Neural cell (in vitro differentiated cells): ENCODE data around the gene THAP2. TPM values are rescaled to one million over a fixed set of nuclear protein-coding genes. Genes with fewer than 3 reads are reported as not detected.
"Not testable (repeated sequence)": the region's sequence is repeated elsewhere in the genome, so short reads cannot be mapped to it uniquely, and the experiment has no call there.

Source experiments
- H2AFZ ChIP-seq: fragments of 200-600, 300-800 bp; sonication (generic), shearing (Covaris generic); 2 replicates; pipeline ENCODE4 v1.6.0; 2014; ENCODE audit warnings: low read depth, mild to moderate bottlenecking, antibody characterized with exemption, low read length, moderate library complexity
- H3F3A ChIP-seq: fragments of 200-600 bp; shearing (Covaris generic); 2 replicates; pipeline ENCODE4 v1.6.1; 2016; ENCODE audit warnings: mild to moderate bottlenecking, moderate library complexity, mixed read lengths, antibody characterized with exemption, low read length; ENCODE audit not compliant: insufficient read depth, poor library complexity, severe bottlenecking
- H3K27ac ChIP-seq: fragments of 200-600, 300-800 bp; sonication (generic), shearing (Covaris generic); 2 replicates; pipeline ENCODE4 v1.5.1; 2014; ENCODE audit warnings: mild to moderate bottlenecking, low read length, moderate library complexity
- H3K27me3 ChIP-seq: fragments of 300-800, 200-600 bp; sonication (generic), shearing (Covaris generic); 2 replicates; pipeline ENCODE4 v1.6.0; 2014; ENCODE audit warnings: mild to moderate bottlenecking, low read depth, low read length, moderate library complexity; ENCODE audit not compliant: insufficient read depth
- H3K36me3 ChIP-seq: fragments of 300-800, 200-600 bp; sonication (generic), shearing (Covaris generic); 2 replicates; pipeline ENCODE4 v1.5.1; 2014; ENCODE audit warnings: mild to moderate bottlenecking, antibody characterized with exemption, low read length, moderate library complexity; ENCODE audit not compliant: insufficient read depth
- H3K4me2 ChIP-seq: fragments of 300-800, 200-600 bp; sonication (generic), shearing (Covaris generic); 2 replicates; pipeline ENCODE4 v1.6.0; 2014; ENCODE audit warnings: mild to moderate bottlenecking, low read length
- H3K4me3 ChIP-seq: fragments of 300-800, 200-600 bp; sonication (generic), shearing (Covaris generic); 2 replicates; pipeline ENCODE4 v1.5.1; 2014; ENCODE audit warnings: mild to moderate bottlenecking, low read length, moderate library complexity
- H3K79me2 ChIP-seq: fragments of 200-600 bp; shearing (Covaris generic); replicated peaks from 2 replicates; pipeline ENCODE4 v1.6.0; 2014; ENCODE audit warnings: mild to moderate bottlenecking, low read length, moderate library complexity; ENCODE audit not compliant: insufficient read depth
- H3K9ac ChIP-seq: fragments of 300-800, 200-600 bp; sonication (generic), shearing (Covaris generic); 2 replicates; pipeline ENCODE4 v1.6.1; 2016; ENCODE audit warnings: mild to moderate bottlenecking, low read length, mixed read lengths
- H3K9me2 ChIP-seq: fragments of 200-600 bp; shearing (Covaris generic); 2 replicates; pipeline ENCODE4 v1.6.1; 2016; ENCODE audit warnings: mild to moderate bottlenecking, low read length, mixed read lengths; ENCODE audit not compliant: insufficient read depth
- H3K9me3 ChIP-seq: fragments of 200-600, 300-800 bp; sonication (generic), shearing (Covaris generic); 2 replicates; pipeline ENCODE4 v1.6.1; 2016; ENCODE audit warnings: mild to moderate bottlenecking, mixed run types, low read length, moderate library complexity, mixed read lengths
- H4K20me1 ChIP-seq: fragments of 200-600 bp; shearing (Covaris generic); 2 replicates; pipeline ENCODE4 v1.6.1; 2016; ENCODE audit warnings: mild to moderate bottlenecking, mixed run types; ENCODE audit not compliant: insufficient read depth
- EP300 ChIP-seq: fragments of 450-650 bp; conservative IDR thresholded peaks from 2 replicates; pipeline ENCODE4 v1.6.1; 2014; ENCODE audit warnings: antibody characterized with exemption, mild to moderate bottlenecking, moderate library complexity; ENCODE audit not compliant: poor library complexity, severe bottlenecking
- EZH2 ChIP-seq: fragments of 200-600, 300-800 bp; shearing (Covaris generic), sonication (generic); IDR thresholded peaks from 2 replicates; pipeline ENCODE4 v1.6.1; 2014; ENCODE audit warnings: antibody characterized with exemption, low read length, borderline replicate concordance, mild to moderate bottlenecking; ENCODE audit not compliant: insufficient read depth, poor library complexity, severe bottlenecking
- MXI1 ChIP-seq: fragments of 450-650 bp; conservative IDR thresholded peaks from 2 replicates; pipeline ENCODE4 v1.6.1; 2014; ENCODE audit warnings: antibody characterized with exemption, mild to moderate bottlenecking; ENCODE audit not compliant: poor library complexity, severe bottlenecking
- POLR2AphosphoS5 ChIP-seq: IDR thresholded peaks from 2 replicates; pipeline ENCODE4 v1.6.1; 2012
- RAD21 ChIP-seq: fragments of 450-650 bp; conservative IDR thresholded peaks from 2 replicates; pipeline ENCODE4 v1.6.1; 2014; ENCODE audit warnings: antibody characterized with exemption, mild to moderate bottlenecking, moderate library complexity
- REST ChIP-seq: IDR thresholded peaks from 2 replicates; pipeline ENCODE4 v1.6.1; 2012; ENCODE audit warnings: borderline replicate concordance
- SMC3 ChIP-seq: fragments of 450-650 bp; conservative IDR thresholded peaks from 2 replicates; pipeline ENCODE4 v1.6.1; 2014; ENCODE audit warnings: antibody characterized with exemption, mild to moderate bottlenecking, moderate library complexity; ENCODE audit not compliant: poor library complexity
- TAF1 ChIP-seq: IDR thresholded peaks from 2 replicates; pipeline ENCODE4 v1.6.1; 2012; ENCODE audit warnings: low read depth
- polyA plus RNA-seq: library from polyadenylated mRNA; depleted of rRNA; stranded (reverse); fragments of >200 nt; gene quantifications from 2 replicates; pipeline ENCODE4 v1.2.3, GENCODE V29; 2014
- TF ChIP-seq, protein P1 (sequence below): fragments of 450-650 bp; IDR thresholded peaks from 2 replicates; pipeline ENCODE4 v1.5.1; 2014; ENCODE audit warnings: antibody characterized with exemption, mild to moderate bottlenecking, moderate library complexity; ENCODE audit not compliant: poor library complexity, severe bottlenecking

The THAP2 gene
- polyA plus RNA-seq, 1 donor from 2014 or later, result 15.5 TPM

DNA sequence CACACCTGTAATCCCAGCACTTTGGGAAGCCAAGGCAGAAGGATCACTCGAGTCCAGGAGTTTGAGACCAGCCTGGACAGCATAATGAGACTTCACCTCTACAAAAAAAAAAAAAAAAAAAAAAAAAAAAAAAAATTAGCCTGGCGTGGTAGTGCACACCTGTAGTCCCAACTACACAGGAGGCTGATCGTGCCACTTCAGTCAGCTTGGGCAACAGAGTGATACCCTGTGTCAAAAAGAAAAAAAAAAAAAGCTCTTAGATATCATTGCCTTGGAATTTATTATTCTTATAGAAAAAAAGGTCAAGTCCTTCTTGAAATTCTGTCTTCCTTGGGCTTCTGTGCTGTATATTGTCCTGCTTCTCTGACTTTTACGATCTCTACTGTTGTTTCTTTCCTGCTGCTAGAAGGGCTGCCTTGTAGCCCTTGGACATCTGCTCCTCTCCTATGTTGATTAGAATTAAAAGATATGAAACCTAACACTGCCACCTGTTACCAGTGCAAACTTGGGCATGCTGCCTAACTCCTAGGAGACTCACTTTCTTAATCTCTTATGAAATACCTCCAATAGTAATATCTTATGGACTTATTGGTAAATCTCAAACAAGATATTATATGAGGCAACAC is 27.5 kb downstream of the THAP2 start:
- Histone ChIP-seq H3K27ac (no peak overlapping the region), H3K9me2 (no peaks in the 10 kb centered on the region), H3K27me3 (no peaks in the 10 kb centered on the region), H3K4me2 (no peak overlapping the region), H3K9me3 (no peaks in the 10 kb centered on the region), H4K20me1 (no peaks in the 10 kb centered on the region), H3K79me2 (peaks cover 9% of the 10 kb centered on the region), H3K36me3 (no peaks in the 10 kb centered on the region), H2AFZ (no peak overlapping the region), H3K9ac (no peak overlapping the region), H3F3A (no peaks in the 10 kb centered on the region), H3K4me3 (no peak overlapping the region)
- TF ChIP-seq RAD21 (no peak), MXI1 (no peak), EZH2 (no peak), EP300 (no peak), TAF1 (no peak), POLR2AphosphoS5 (no peak), SMC3 (no peak), REST (no peak)
- TF ChIP-seq, protein P1, sequence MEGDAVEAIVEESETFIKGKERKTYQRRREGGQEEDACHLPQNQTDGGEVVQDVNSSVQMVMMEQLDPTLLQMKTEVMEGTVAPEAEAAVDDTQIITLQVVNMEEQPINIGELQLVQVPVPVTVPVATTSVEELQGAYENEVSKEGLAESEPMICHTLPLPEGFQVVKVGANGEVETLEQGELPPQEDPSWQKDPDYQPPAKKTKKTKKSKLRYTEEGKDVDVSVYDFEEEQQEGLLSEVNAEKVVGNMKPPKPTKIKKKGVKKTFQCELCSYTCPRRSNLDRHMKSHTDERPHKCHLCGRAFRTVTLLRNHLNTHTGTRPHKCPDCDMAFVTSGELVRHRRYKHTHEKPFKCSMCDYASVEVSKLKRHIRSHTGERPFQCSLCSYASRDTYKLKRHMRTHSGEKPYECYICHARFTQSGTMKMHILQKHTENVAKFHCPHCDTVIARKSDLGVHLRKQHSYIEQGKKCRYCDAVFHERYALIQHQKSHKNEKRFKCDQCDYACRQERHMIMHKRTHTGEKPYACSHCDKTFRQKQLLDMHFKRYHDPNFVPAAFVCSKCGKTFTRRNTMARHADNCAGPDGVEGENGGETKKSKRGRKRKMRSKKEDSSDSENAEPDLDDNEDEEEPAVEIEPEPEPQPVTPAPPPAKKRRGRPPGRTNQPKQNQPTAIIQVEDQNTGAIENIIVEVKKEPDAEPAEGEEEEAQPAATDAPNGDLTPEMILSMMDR, result no peak

DNA sequence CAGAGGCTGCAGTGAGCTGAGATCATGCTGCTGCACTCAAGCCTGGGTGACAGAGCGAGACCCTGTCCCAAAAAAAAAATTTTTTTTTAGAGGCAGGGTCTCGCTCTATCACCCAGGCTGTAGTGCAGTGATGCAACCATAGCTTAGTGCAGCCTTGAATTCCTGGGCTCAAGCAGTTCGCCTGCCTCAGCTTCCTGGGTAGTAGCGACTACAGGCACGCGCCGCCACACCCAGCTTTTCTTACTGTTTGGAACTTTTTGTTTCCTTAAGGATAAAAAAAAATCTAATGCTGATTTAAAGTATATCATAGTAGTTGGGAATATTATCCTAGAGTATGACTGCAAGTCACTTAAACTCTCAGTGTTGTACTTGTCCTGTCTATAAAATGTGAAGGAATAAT is 29.0 kb downstream of the THAP2 start:
- no peaks in the 10 kb centered on the region for H3K27me3 ChIP-seq
- no peaks in the 10 kb centered on the region for H4K20me1 ChIP-seq
- no peak overlapping the region for H3K27ac ChIP-seq
- H3K9ac ChIP-seq, result no peak overlapping the region
- H3K36me3 ChIP-seq, result no peaks in the 10 kb centered on the region
- H3K4me2 ChIP-seq, result no peak overlapping the region
- no peaks in the 10 kb centered on the region for H3K9me2 ChIP-seq
- no peaks in the 10 kb centered on the region for H3F3A ChIP-seq
- H3K4me3 ChIP-seq, result no peak overlapping the region
- no peaks in the 10 kb centered on the region for H3K9me3 ChIP-seq
- H3K79me2 ChIP-seq, result peaks cover 4% of the 10 kb centered on the region
- no peak for TF ChIP-seq EP300
- TF ChIP-seq EZH2, result no peak
- TF ChIP-seq, protein P1, result no peak
- no peak for TF ChIP-seq SMC3
- no peak for TF ChIP-seq REST
- TF ChIP-seq POLR2AphosphoS5, result no peak
- TF ChIP-seq MXI1, result no peak
- no peak for TF ChIP-seq TAF1
- TF ChIP-seq RAD21, result no peak
- no peak overlapping the region for H2AFZ ChIP-seq

DNA sequence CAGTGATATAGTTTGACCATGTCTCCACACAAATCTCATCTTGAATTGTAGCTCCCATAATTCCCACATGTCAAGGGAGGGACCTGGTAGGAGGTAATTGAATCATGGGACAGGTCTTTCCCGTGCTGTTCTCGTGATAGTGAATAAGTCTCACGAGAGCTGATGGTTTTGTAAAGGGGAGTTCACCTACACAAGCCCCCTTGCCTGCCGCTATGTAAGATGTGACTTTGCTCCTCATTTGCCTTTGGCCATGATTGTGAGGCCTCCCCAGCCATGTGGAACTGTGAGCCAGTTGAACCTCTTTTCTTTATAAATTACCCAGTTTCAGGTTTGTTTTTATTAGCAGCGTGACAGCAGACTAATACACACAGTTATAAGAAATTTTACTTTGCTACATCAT is 29.6 kb downstream of the THAP2 start:
- H3K36me3 ChIP-seq, H3K27ac ChIP-seq: not testable (repeated sequence)

More for the DNA sequence above, 29.6 kb downstream of the THAP2 start:
- not testable (repeated sequence) for H3K9me2 ChIP-seq, H3K9me3 ChIP-seq, H3K79me2 ChIP-seq, H3K4me2 ChIP-seq, H3K9ac ChIP-seq, H3K4me3 ChIP-seq, H2AFZ ChIP-seq, H3K27me3 ChIP-seq, H3F3A ChIP-seq, H4K20me1 ChIP-seq
